IMR-90 (cell line): Measurements from ENCODE around the gene UBALD1. TPM values are rescaled to one million over a fixed set of nuclear protein-coding genes. Genes with fewer than 3 reads are reported as not detected.

Experiments used
- ATAC-seq: fragments of 200-7000 bp; cut with Tn5 transposase; 2 replicates; pipeline ENCODE4 v1.9.1; 2020; ENCODE audit warnings: low read depth, mild to moderate bottlenecking, moderate library complexity
- BruUV-seq: library from RNA; stranded (reverse); fragments of 400-500 nt; replicated peaks from 2 replicates; lab custom pipeline; 2021; lab: Mats Ljungman, UMichigan
- CTCF ChIA-PET: fragments of 300-600 bp; formaldehyde crosslinking; extraction: SDS; loops from one replicate; lab custom pipeline; 2021; ENCODE audit warnings: antibody characterized with exemption; lab: Yijun Ruan, JAX
- POLR2A ChIA-PET: fragments of 300-600 bp; sonication (Branson Sonifier 250); formaldehyde crosslinking; loops from one replicate; lab custom pipeline; 2022; ENCODE audit warnings: antibody characterized with exemption; ENCODE audit not compliant: unreplicated experiment; lab: Charles Lee
- DNase-seq: peaks from one replicate; pipeline ENCODE4 v3.0.0; 2013
- H2AFZ ChIP-seq: replicated peaks from 2 replicates; pipeline ENCODE3; 2013; ENCODE audit warnings: low read length, mild to moderate bottlenecking; ENCODE audit not compliant: poor library complexity
- H2AK5ac ChIP-seq: 2 replicates; pipeline ENCODE4 v1.6.1; 2013; ENCODE audit warnings: low read depth, low read length, inconsistent platforms
- H2AK9ac ChIP-seq: replicated peaks from 2 replicates; pipeline ENCODE3; 2013; ENCODE audit warnings: mild to moderate bottlenecking, low read depth, low read length, moderate library complexity; ENCODE audit not compliant: poor library complexity
- H2BK120ac ChIP-seq: 2 replicates; pipeline ENCODE4 v1.6.1; 2013; ENCODE audit warnings: low read depth, low read length, inconsistent platforms
- H2BK15ac ChIP-seq: 3 replicates; pipeline ENCODE4 v1.6.1; 2013; ENCODE audit warnings: low read depth, low read length, inconsistent platforms
- H2BK20ac ChIP-seq: 2 replicates; pipeline ENCODE4 v1.6.1; 2013; ENCODE audit warnings: low read depth, mild to moderate bottlenecking, inconsistent platforms, low read length, moderate library complexity
- H2BK5ac ChIP-seq: 2 replicates; pipeline ENCODE4 v1.6.1; 2013; ENCODE audit warnings: mild to moderate bottlenecking, low read depth, low read length, inconsistent platforms; ENCODE audit not compliant: poor library complexity, severe bottlenecking
- H3K14ac ChIP-seq: replicated peaks from 2 replicates; pipeline ENCODE4 v1.6.1; 2013; ENCODE audit warnings: low read depth, low read length, inconsistent platforms
- H3K18ac ChIP-seq: 2 replicates; pipeline ENCODE4 v1.6.1; 2013; ENCODE audit warnings: low read depth, low read length, control low read depth
- H3K23ac ChIP-seq: 2 replicates; pipeline ENCODE4 v1.6.1; 2013; ENCODE audit warnings: low read depth, low read length, inconsistent platforms
- H3K27ac ChIP-seq: 2 replicates; pipeline ENCODE4 v1.5.1; 2013; ENCODE audit warnings: mild to moderate bottlenecking, control low read depth, low read length; ENCODE audit not compliant: insufficient read depth
- H3K27me3 ChIP-seq: 2 replicates; pipeline ENCODE4 v1.6.1; 2013; ENCODE audit warnings: low read length; ENCODE audit not compliant: control insufficient read depth, insufficient read depth
- H3K36me3 ChIP-seq: 2 replicates; pipeline ENCODE4 v1.6.1; 2013; ENCODE audit warnings: low read length, mixed read lengths; ENCODE audit not compliant: control insufficient read depth, insufficient read depth
- H3K4ac ChIP-seq: 2 replicates; pipeline ENCODE4 v1.6.1; 2013; ENCODE audit warnings: low read depth, low read length, inconsistent platforms
- H3K4me1 ChIP-seq: 2 replicates; pipeline ENCODE4 v1.6.1; 2013; ENCODE audit warnings: low read length, mixed read lengths; ENCODE audit not compliant: control insufficient read depth, insufficient read depth
- H3K4me2 ChIP-seq: 2 replicates; pipeline ENCODE4 v1.6.1; 2013; ENCODE audit warnings: low read depth, mild to moderate bottlenecking, control low read depth, low read length, moderate library complexity
- H3K4me3 ChIP-seq: 2 replicates; pipeline ENCODE4 v1.5.1; 2013; ENCODE audit warnings: low read depth, mild to moderate bottlenecking, control low read depth, low read length, moderate library complexity; ENCODE audit not compliant: insufficient read depth
- H3K56ac ChIP-seq: 2 replicates; pipeline ENCODE4 v1.6.1; 2013; ENCODE audit warnings: low read length, inconsistent platforms; ENCODE audit not compliant: insufficient read depth; ENCODE audit errors: extremely low read depth
- H3K79me1 ChIP-seq, 2 experiments: 2 replicates each; pipeline ENCODE4 v1.6.1; 2013; ENCODE audit warnings: low read length in 2 of 2, inconsistent platforms in 1 of 2, low read depth in 1 of 2
- H3K9ac ChIP-seq: 2 replicates; pipeline ENCODE4 v1.6.1; 2013; ENCODE audit warnings: low read depth, low read length, control low read depth
- H3K9me1 ChIP-seq: 2 replicates; pipeline ENCODE4 v1.6.1; 2013; ENCODE audit warnings: low read length, inconsistent platforms; ENCODE audit not compliant: insufficient read depth
- H3K9me3 ChIP-seq: 2 replicates; pipeline ENCODE4 v1.6.1; 2013; ENCODE audit warnings: low read length; ENCODE audit not compliant: control insufficient read depth, insufficient read depth
- H4K20me1 ChIP-seq: 2 replicates; pipeline ENCODE4 v1.6.1; 2013; ENCODE audit warnings: low read length, inconsistent platforms; ENCODE audit not compliant: insufficient read depth
- H4K5ac ChIP-seq: 2 replicates; pipeline ENCODE4 v1.6.1; 2013; ENCODE audit warnings: mild to moderate bottlenecking, low read depth, low read length, control low read depth
- H4K8ac ChIP-seq, 2 experiments: 2 replicates each; pipeline ENCODE4 v1.6.1; 2013; ENCODE audit warnings: low read depth in 2 of 2, low read length in 2 of 2, control low read depth in 1 of 2, inconsistent platforms in 1 of 2
- H4K91ac ChIP-seq: 2 replicates; pipeline ENCODE4 v1.6.1; 2013; ENCODE audit warnings: low read depth, low read length, inconsistent platforms; ENCODE audit not compliant: insufficient read depth
- MAZ ChIP-seq: IDR thresholded peaks from 2 replicates; pipeline ENCODE4 v1.6.1; 2012; ENCODE audit warnings: low read depth, mild to moderate bottlenecking, low read length, improper control_type of control experiment, moderate library complexity, borderline replicate concordance
- RAD21 ChIP-seq: IDR thresholded peaks from 2 replicates; pipeline ENCODE4 v1.6.1; 2012; ENCODE audit warnings: low read length, improper control_type of control experiment
- SMC3 ChIP-seq: fragments of 150-350 bp; IDR thresholded peaks from 2 replicates; pipeline ENCODE4 v1.6.1; 2016; ENCODE audit warnings: low read depth, mild to moderate bottlenecking, antibody characterized with exemption, low read length, moderate library complexity
- WGBS, 2 experiments: methylation state at CpG; one replicate each; pipeline versions ENCODE4 v1.1.5 to v1.1.7; 2013; ENCODE audit warnings: missing lambda C conversion rate in 2 of 2; ENCODE audit not compliant: insufficient read length in 1 of 2; ENCODE audit errors: extremely low coverage in 2 of 2; 5-methylcytosine and 5-hydroxymethylcytosine counted together
- dilution Hi-C: fragments of 300-500 bp; cut with HindIII; formaldehyde crosslinking; loops from one replicate; pipeline ENCODE4 v1.14.3; 2018; ENCODE audit warnings: low sequenced_read_pairs; ENCODE audit not compliant: unreplicated experiment
- in situ Hi-C: fragments of 300-500 bp; cut with MboI; formaldehyde crosslinking; loops from 3 replicates; pipeline ENCODE4 v1.14.3; 2019; ENCODE audit warnings: low sequenced_read_pairs, inconsistent platforms, mixed read lengths
- intact Hi-C: fragments of 100-400 bp; cut with micrococcal nuclease; formaldehyde crosslinking; loops from 2 replicates; pipeline ENCODE4 v1.10.0; 2022
- polyA plus RNA-seq, 3 experiments: library from polyadenylated mRNA; depleted of rRNA; stranded (reverse); fragments of >200 nt; gene quantifications; 2 replicates each; pipeline ENCODE4 v1.2.3, GENCODE V29; 2012; ENCODE audit warnings: low replicate concordance in 1 of 3
- total RNA-seq: library from RNA; depleted of rRNA; stranded (reverse); fragments of >200 nt; gene quantifications from 2 replicates; pipeline ENCODE4 v1.2.3, GENCODE V29; 2012

Gene UBALD1
- total and polyA plus RNA-seq, 2 of the 4 experiments (the other 2 are of a cell fraction): 1.3 to 14.5 TPM

DNA sequence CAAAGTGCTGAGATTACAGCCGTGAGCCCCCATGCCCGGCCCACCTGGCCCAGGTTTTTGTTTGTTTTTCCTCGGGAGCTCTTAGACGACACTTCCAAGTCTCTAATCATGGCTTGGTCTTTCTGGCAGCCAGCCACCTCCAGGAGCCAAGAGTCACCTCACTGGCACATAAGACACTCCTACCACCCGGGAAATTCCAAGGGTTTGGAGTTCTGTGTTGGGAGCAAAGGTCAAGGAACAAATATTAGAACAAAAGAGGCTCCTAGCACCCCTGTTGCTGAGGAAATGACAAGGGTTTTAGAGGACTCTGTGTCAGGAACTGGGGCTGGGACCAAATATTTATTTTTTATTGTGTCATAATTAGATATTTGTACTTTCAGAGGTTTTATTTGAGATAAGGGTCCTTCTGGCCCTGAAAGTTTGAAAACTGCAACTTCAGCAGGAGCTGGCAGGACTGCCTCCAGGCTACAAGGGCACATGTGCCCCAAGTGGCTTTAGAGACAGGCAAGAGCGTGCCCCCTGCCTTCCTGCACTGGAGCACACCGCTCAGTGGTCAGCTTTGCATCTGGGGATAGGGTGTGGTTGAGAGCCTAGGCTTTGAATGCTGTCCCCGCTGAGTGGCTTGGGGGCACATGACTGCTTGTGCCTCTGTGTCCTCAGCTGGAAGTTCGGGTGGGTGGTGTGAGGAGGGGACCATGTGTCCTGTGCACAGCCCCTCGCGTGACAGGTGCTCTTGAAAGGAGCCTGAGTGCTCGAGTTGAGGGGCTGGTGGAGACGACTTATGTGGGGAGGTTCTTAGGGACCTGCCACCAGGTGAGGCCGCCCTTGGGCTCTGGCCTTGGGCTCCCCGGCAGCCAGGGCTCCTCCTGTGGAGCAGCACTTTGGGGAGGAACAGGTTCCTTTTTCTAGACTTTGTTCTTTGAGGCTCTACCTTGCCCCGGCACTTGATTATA is 39.6 kb upstream of the UBALD1 start:
- Histone ChIP-seq H3K4ac (no peak overlapping the region), H3K56ac (no peak overlapping the region), H3K18ac (no peak overlapping the region), H3K14ac (no peak overlapping the region), H3K4me3 (no peak overlapping the region), H2BK5ac (no peak overlapping the region), H3K79me1 (peaks cover 0 to 31% of the 10 kb centered on the region in 2 experiments; a peak in 3 of 4 replicates), H4K20me1 (peaks cover 24% of the 10 kb centered on the region), H3K4me1 (no peaks in the 10 kb centered on the region), H4K5ac (no peak overlapping the region), H2BK120ac (no peak overlapping the region), H3K4me2 (no peak overlapping the region), H2AFZ (no peak overlapping the region), H3K9me1 (no peaks in the 10 kb centered on the region), H3K36me3 (peaks cover 65% of the 10 kb centered on the region), H2BK20ac (no peak overlapping the region), H3K27me3 (no peaks in the 10 kb centered on the region), H3K9me3 (no peaks in the 10 kb centered on the region), H3K23ac (no peak overlapping the region), H4K8ac (no peak overlapping the region), H3K27ac (no peak overlapping the region), H2BK15ac (no peak overlapping the region), H2AK5ac (no peak overlapping the region), H4K91ac (no peak overlapping the region), H3K9ac (no peak overlapping the region), H2AK9ac (no peak overlapping the region)
- ChIA-PET CTCF (no interaction called here), POLR2A (no interaction called here)
- no TSS peak for BruUV-seq
- dilution Hi-C loops (no loop called here), in situ Hi-C loops (no loop called here), intact Hi-C loops (no loop called here)
- DNase-seq: no peak
- 88% methylated on average over 7 of the region's 16 CpGs; no CpG with 5 or more reads in 1 of the 2 experiments for WGBS, 2 experiments
- no peak for TF ChIP-seq SMC3
- no peak for TF ChIP-seq RAD21
- TF ChIP-seq MAZ: no peak
- no peak for ATAC-seq
